HL-60/S4 treated with retinoic acid at 250 ng/mL for 4 days and 3 days (cell line): Measurements from ENCODE around the gene TRAPPC10.

ENCODE experiments used
- in situ Hi-C: fragments of 300-500 bp; cut with MboI; formaldehyde crosslinking; loops from 2 replicates; pipeline ENCODE4 v1.7.0; 2022; ENCODE audit warnings: low sequenced_read_pairs

The TRAPPC10 gene

DNA sequence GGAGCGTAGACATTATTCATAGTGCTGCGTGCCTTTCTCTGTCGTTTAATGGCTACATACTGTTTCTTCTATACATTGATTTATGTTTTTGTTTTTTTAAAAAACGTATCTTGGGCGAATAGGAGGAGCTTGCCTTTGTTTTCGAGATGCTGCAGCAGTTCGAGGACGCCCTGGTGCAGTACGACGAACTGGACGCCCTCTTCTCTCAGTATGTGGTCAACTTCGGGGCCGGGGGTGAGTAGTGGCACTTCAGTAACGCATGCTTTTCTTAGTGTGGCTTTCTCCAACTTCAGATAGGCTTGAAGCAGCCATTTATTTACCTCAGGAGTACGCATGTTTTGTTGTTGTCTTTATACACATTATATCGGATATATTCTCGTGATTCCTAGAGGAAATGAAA, 46.9 kb downstream of the TRAPPC10 start:
- in situ Hi-C loops = no loop called here

DNA sequence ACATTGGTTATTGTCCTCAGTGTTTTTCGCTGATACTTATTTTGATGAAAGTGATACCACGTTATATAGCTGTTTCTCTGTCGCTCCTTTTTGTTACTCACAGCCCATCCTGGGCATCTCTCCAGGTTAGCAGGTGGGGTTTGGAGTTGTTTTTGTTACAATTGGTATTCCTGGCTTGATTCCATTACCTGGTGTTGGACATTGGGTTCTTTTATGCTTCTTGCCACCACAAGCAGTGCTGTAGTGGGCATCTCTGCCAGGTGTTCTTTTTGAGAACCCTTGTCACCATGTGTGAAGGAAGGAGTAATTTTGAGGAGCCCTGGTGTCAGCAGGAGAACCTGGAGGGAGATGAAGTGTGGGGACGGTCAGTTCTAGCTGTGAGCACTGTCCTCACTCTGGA, 47.6 kb downstream of the TRAPPC10 start:
- in situ Hi-C loops = no loop called here

DNA sequence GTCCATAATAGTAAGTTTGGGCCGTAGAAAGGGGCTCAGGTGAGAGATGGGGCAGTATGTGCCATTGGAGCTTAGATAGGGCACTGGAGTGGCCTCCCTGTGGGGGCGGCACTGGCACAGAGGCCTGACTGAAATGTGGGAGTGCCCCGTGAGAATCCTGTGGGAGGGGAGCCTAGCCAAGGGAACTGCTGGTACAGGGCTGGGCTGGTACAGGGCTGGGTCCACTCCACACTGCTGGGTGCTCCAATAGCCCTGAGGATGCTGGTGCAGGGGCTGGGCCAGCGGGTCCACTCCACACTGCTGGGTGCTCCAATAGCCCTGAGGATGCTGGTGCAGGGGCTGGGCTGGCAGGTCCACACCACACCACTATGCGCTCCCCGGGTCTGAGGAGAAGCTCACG, 50.3 kb downstream of the TRAPPC10 start:
- in situ Hi-C loops = no loop called here

DNA sequence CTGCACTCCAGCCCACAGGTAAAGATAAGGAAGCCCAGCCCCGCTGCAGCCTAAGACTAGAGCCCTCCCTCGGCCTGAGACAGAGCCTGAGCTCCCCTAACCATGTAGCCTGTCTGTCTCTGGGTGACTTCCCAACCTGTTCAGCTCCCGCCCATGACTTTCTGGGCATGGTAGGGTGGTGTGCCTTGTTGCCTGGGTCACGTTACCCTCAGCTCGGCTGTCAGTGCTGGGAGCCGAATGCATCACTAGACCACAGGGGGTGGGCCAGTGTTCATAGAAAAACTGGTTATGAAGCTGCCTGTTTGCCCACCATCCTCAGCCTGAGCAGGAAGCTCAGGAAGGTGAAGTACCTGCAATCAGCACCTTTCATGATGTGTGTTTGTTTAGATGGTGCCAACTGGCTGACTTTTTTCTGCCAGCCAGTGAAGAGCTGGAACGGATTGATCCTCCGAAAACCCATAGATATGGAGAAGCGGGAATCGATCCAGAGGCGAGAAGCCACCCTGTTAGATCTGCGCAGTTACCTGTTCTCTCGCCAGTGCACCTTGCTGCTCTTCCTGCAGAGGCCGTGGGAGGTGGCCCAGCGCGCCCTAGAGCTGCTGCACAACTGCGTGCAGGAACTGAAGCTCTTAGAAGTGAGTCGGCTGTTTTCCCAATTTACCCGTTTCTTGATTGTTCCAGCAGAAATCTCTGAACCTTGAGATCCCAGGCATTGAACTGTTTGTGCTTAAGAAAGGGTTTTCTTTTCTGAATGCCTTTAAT, 51.2 kb downstream of the TRAPPC10 start:
- in situ Hi-C loops = no loop called here

DNA sequence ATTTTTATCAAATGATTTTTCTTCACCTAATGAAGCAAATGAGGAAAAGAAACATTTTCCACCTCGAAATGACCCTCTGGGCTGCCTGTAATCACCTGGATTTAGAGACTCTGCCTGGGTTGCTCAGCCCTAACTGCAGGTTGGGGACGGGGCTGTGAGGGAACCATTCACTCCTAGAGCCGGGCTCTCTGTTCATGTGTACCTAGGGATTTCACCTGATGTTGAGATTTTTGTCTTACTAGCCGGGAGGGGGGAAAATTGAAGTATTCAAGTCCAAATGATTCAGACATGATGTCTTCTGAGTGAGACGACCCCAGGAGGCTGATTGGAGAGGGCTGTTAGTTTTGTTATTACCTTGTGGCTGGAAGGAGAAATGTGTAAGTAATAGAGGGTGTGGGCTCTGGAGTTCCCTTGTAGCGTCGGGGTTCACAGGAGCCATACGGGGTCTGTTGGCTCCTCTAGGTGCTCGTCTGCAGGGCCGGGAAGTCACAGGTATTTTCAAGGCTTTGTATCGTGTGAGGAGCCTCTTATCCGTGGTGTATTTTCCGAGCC, 52.8 kb downstream of the TRAPPC10 start:
- in situ Hi-C loops = no loop called here

DNA sequence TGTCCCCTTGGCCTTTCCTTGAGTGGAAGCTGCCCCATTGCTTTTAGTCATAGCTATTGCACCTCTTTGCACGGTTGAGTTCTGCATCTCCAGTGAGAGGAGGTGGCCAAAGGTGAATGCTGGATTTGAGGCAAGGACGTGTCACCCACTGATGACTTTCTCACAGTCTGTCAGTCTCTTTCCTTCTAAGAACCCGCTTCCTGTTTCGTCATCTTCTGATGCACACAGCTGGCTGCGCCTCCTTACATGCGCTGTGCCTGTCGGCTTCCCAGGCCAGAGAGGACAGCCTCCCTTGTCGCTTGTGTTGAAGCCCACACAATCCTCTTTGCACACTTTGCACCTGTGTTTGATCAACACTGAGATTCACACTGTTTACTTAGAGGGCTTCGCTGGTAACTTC, 53.3 kb downstream of the TRAPPC10 start:
- in situ Hi-C loops = no loop called here

DNA sequence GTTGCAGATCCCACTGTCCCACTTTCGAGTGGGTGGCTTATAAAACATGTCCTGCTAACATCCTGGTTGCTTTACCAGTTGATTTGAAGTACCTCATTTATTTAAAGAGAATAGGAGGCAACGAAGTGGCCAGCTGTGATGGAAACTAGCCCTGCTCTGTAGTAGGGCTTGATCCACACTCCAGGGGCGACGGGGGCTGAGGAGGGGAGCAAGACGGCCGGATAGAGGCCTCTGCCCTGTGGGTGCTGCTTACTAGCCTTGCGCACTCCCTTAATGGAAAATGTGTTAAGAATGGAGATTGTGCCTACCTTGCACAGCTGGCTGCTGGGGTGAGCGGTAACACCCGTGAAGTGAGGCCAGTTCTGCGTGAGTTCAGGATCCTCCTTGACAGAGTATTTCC, 54.0 kb downstream of the TRAPPC10 start:
- in situ Hi-C loops = no loop called here

DNA sequence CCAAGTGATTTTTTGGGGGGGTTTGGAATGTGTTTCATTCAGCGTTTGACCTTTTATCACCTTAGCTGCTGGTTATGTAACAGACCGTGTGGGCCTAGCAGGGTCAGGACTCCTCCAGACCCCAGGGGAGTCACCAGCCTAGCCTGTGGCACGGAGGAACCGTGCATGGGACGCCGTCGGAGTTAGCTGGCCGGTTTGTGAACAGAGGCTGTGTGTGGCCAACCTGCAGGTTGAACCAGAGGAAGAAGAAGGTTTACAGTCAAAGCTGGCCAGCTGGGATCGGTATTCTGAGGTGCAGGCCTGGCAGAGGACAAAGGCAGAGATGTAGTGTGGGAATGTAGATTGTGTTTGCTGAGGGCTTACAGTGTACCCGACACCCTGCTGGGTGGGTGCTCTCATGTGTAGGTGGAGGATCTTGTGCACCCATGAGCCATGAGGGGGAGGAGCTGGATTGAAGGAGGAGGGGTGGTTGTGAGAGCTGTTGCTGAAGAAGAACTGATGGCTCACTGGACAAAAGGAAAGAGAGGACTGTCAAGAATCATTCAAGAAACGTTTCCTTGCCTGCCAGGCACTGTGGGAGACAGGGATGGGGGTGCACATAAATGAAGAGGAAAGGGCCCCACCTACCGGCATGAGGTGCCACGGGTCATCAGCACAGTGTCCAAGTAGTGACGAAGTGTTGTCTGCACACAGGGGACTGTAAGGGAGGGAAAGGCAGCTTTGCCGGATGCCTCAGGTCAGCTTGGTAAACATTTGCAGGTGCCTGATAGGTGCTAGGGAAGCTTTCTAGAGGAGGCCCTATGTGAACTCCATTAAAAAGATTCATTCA, 55.1 kb downstream of the TRAPPC10 start:
- in situ Hi-C loops = no loop called here

DNA sequence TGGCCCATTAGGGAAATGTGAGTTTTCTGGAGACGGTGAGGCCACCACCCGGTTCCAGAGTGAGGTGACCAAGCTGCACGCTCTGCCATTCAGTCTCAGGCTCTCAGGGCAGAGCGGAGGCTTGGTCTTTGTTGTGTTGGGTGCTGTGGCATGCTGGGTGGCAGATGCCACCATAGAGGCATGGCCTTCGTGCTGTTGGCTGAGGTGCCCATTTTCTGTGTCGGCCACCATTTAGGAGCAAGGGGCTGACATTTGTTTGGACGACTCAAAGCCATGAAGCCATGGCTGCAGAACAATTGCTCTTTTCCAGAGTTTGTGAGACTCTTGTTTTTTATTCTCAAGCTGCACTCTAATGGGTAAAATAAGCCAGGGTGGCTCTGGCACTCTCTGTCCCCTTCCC, 58.3 kb downstream of the TRAPPC10 start:
- in situ Hi-C loops = no loop called here

DNA sequence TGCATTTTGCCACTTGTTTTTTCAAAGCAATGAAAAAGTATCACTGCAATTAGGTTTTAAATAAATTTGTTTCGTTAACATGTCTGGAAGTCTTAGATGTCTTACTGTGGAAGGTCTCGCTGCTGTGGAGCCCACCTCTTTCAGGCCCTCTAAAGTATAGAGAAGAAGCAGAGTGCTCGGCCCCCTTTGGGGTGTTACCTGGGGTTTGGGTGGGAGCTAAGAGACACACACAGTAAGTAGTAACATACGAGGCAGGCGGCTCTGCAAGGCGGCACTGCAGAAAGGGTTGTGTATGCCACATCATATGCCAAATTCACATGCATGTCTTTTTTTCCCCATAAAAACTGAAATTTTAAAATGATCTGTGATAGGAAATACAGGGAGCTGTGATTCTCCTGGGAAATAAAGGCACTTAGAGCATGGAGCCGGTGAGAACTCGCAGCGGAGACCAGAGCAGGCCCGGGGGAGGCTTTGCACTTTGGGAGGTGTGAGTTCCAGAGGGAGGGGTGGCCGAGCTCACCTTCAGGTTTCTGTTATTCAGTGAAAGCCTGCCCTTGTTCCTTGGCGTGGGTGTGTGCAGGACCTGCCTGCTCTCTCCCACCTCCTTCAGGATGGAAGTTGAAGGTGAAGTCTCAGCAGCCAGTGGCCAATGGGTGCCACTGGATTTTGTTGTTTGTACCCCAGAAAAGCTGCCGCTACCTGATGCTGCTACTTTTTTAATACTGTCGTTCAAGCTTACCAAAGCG, 59.4 kb downstream of the TRAPPC10 start:
- in situ Hi-C loops = no loop called here

DNA sequence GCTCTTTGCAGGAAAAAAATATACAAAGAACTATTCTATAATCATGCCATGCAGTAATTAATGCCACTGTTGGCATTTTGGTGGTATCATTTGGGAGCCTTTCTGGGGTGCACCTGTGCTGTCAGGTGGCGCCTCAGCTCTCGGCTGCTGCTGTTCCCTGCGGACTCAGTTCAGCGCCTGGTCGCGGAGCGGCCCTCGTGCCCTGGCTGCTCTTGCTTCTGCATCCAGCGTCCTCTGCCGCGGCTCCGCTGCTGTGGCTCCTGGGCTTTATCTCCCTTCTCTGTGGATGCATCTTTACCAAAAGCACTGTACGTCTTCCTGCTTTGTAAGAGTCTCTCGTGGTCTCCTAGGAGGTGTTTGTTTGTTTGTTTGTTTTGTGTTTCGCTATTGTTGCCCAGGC, 60.0 kb downstream of the TRAPPC10 start:
- in situ Hi-C loops = no loop called here

DNA sequence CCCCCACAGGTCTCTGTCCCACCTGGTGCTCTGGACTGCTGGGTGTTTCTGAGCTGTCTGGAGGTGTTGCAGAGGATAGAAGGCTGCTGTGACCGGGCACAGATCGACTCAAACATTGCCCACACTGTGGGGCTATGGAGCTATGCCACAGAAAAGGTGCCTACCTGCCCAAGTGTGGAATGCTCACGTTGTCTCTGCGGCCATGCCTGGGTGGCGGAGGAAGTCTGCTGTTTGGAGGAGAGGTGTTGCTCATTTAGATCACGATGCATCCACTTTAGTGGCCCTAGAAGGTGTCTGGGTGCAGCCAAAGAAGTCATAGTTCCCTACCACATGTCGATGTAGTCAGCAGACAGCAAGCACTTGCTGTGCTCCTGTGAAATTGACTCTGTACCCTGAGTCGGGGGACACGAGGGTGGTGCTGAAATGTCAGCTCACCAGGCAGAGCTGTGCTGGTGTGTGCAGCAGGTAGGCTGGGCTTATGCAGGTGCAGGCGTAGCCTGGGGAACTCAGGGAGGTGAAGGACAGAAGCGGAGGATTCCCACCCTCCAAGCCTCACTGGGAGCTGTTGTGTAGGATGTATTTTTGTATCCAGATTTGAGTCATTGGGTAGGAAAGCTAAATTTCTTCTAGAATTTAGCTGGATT, 62.3 kb downstream of the TRAPPC10 start:
- in situ Hi-C loops = no loop called here

DNA sequence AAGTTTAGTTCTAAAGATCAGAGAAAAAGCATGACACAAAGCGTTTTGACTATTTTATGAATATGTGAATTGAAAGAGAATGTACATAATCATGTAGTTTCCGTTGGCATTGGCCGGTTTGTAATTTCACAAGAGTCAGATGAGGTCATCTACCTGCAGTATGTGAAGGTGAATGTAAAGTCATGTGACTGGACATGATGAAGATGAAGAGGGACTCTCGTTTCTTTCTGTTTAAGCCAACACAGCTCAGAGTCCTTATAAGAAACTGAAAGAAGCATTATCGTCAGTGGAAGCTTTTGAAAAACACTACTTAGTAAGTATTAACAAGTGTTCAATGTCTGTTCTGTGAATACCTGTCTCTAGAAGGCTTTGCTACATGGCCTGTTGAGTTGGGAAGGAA, 64.2 kb downstream of the TRAPPC10 start:
- in situ Hi-C loops = no loop called here

DNA sequence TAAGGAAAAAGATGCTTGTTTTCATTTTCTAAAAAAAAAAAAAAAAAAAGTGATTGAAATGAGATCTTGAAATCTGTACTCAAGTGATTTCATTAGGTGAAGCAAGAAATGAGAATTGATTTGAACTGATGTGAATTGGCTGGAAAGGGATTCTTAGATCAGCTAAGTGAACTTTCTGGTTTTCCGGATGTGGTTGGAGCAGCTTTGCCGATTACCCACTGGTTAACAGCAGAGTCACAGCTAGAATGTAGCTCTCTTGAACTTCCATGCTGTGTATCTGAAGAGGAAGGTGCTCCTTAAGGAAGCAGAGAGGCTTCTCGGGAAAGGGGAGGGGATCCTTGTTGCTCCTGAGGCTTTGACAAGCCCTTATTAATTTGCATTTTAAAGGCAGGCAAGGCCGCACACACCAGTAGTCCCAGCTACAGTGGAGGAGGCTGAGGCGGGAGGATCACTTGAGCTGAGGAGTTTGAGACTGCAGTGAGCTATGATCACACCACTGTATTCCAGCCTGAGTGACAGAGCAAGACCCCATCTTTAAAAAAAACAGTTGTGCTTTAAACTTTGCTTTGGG, 66.4 kb downstream of the TRAPPC10 start:
- in situ Hi-C loops = no loop called here

DNA sequence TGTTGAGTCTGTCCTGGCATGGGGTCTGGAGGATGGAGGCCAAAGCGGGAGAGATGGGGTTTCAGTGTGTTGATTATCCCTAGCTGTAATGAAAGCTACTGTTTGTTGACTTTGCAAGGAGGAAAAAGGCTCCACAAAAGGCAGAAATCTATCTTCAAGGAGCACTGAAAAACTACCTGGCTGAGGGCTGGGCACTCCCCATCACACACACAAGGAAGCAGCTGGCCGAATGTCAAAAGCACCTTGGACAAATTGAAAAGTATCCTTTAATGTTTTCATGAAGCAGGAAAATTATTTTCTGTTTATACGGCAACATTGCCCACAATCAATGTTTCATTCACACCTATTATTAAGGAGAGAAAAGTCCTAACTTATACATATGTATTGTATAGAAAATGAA, 67.3 kb downstream of the TRAPPC10 start:
- in situ Hi-C loops = no loop called here

DNA sequence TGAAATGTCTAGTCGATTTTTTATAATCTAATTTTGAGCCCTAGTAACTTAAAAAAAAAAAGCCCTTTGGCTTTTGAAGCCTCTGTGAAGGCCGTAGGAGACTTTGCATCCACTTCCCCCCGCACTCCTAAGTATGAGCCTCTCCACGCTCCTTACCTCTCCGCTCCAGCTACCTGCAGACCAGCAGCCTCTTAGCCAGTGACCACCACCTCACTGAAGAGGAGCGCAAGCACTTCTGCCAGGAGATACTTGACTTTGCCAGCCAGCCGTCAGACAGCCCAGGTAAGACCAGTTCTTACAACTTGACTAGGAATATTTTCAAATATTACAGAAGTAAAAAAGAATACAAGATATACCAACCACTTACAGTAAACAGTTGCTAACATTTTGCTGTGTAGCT, 67.7 kb downstream of the TRAPPC10 start:
- in situ Hi-C loops = no loop called here

DNA sequence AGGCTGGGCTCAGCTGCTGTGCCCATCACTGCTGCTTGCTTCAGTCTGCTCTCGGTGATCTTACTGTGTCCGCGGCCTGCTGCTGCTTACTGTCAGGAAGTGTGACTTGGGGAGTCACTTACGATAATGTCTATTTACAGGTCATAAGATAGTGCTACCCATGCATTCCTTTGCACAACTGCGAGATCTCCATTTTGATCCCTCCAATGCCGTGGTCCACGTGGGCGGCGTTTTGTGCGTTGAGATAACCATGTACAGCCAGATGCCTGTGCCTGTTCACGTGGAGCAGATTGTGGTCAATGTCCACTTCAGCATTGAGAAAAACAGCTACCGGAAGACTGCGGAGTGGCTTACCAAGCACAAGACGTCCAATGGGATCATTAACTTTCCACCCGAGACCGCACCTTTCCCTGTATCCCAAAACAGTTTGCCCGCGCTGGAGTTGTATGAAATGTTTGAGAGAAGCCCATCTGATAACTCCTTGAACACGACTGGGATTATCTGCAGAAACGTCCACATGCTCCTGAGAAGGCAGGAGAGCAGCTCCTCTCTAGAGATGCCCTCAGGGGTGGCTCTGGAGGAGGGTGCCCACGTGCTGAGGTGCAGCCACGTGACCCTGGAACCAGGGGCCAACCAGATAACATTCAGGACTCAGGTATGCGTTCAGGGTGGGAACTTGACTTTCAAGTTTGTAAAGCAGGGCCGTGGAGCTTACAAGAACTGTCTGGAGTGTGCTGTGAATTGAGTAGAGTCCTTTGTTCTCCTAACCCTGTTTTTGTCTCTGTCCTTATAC, 70.7 kb downstream of the TRAPPC10 start:
- in situ Hi-C loops = no loop called here

DNA sequence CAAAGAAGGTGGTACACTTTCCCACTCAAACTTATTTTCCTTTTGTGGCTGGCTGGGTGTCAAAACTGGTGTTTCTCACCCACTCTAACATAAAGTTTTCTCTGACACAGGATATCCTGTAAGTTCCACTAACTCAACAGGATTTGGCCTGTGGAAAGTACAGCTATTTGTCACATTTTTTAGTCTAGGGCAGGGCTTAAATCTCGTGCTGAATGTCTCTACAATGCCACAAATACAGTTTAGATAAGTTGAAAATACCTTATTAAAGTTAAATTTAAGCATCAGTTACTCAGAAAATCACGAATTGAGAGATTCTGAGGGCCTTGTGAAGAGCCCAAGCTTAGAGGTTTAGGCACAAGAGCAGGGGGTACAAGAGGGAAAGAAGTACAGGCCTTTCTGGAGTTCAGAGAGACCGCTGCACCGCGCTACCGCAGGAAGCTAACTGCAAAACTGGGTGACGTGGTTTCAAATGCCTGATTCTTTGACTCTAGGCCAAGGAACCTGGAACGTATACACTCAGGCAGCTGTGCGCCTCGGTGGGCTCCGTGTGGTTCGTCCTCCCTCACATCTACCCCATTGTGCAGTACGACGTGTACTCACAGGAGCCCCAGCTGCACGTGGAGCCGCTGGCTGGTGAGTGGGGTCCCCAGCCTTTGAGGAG, 71.7 kb downstream of the TRAPPC10 start:
- in situ Hi-C loops = no loop called here
